PC-9 (cell line): Measurements from ENCODE around the gene RXRA. TPM values are rescaled to one million over a fixed set of nuclear protein-coding genes. Genes with fewer than 3 reads are reported as not detected.

ENCODE experiments used
- BruUV-seq: library from RNA; stranded (reverse); fragments of 400-500 nt; replicated peaks from 2 replicates; lab custom pipeline; 2021; lab: Mats Ljungman, UMichigan
- CTCF ChIA-PET: fragments of 300-600 bp; sonication (Branson Sonifier 250); formaldehyde crosslinking; loops from one replicate; lab custom pipeline; 2022; ENCODE audit warnings: antibody characterized with exemption; lab: Charles Lee
- POLR2A ChIA-PET: fragments of 300-600 bp; sonication (Branson Sonifier 250); formaldehyde crosslinking; loops from one replicate; lab custom pipeline; 2022; ENCODE audit warnings: antibody characterized with exemption; ENCODE audit not compliant: unreplicated experiment; lab: Charles Lee
- DNase-seq, 2 experiments: peaks; one replicate each; pipeline versions ENCODE4 v3.0.0 to v3.0.0-alpha.2; 2015 to 2022; ENCODE audit warnings: mixed read lengths in 1 of 2
- H2AFZ ChIP-seq: fragments of 200-600 bp; sonication (generic); 2 replicates; pipeline ENCODE4 v1.8.1; 2017; ENCODE audit warnings: antibody characterized with exemption
- H3F3A ChIP-seq: fragments of 200-600 bp; sonication (generic); 2 replicates; pipeline ENCODE4 v1.8.1; 2017; ENCODE audit warnings: antibody characterized with exemption, mild to moderate bottlenecking, low read depth; ENCODE audit not compliant: insufficient read depth
- H3K27ac ChIP-seq: fragments of 200-600 bp; sonication (generic); 2 replicates; pipeline ENCODE4 v1.6.1; 2016; ENCODE audit warnings: mixed run types
- H3K27me3 ChIP-seq: fragments of 200-600 bp; sonication (generic); 2 replicates; pipeline ENCODE4 v1.6.1; 2016; ENCODE audit warnings: low read depth, mixed run types; ENCODE audit not compliant: insufficient read depth
- H3K36me3 ChIP-seq: fragments of 200-600 bp; sonication (generic); 2 replicates; pipeline ENCODE4 v1.6.1; 2016; ENCODE audit warnings: low read depth, mixed run types
- H3K4me1 ChIP-seq: fragments of 200-600 bp; sonication (generic); replicated peaks from 2 replicates; pipeline ENCODE4 v1.6.1; 2016; ENCODE audit warnings: mixed run types; ENCODE audit not compliant: insufficient read depth
- H3K4me2 ChIP-seq: fragments of 200-600 bp; sonication (generic); 2 replicates; pipeline ENCODE4 v1.6.1; 2017; ENCODE audit warnings: mixed run types
- H3K4me3 ChIP-seq: fragments of 200-600 bp; sonication (generic); 2 replicates; pipeline ENCODE4 v1.6.1; 2016; ENCODE audit warnings: mixed run types
- H3K79me2 ChIP-seq: fragments of 200-600 bp; sonication (generic); 2 replicates; pipeline ENCODE4 v1.6.1; 2017; ENCODE audit warnings: low read depth, mixed run types
- H3K9me2 ChIP-seq: fragments of 200-600 bp; sonication (generic); 2 replicates; pipeline ENCODE4 v1.8.1; 2017; ENCODE audit warnings: mild to moderate bottlenecking; ENCODE audit not compliant: insufficient read depth
- H3K9me3 ChIP-seq: fragments of 200-600 bp; sonication (generic); 2 replicates; pipeline ENCODE4 v1.8.1; 2016; ENCODE audit warnings: low read depth; ENCODE audit not compliant: insufficient read depth
- H4K20me1 ChIP-seq: fragments of 200-600 bp; sonication (generic); 2 replicates; pipeline ENCODE4 v1.8.1; 2017; ENCODE audit not compliant: insufficient read depth
- EZH2 ChIP-seq: fragments of 200-600 bp; sonication (generic); IDR thresholded peaks from 2 replicates; pipeline ENCODE4 v1.8.0; 2017; ENCODE audit warnings: antibody characterized with exemption, low read depth
- intact Hi-C: fragments of 100-400 bp; cut with micrococcal nuclease; formaldehyde crosslinking; loops from one replicate; pipeline ENCODE4 v1.10.0; 2022; ENCODE audit not compliant: unreplicated experiment
- total RNA-seq: library from RNA; stranded (reverse); gene quantifications from 2 replicates; pipeline ENCODE4 v1.2.3, GENCODE V29; 2021
- TF ChIP-seq, protein P1 (sequence below): fragments of 200-600 bp; sonication (generic); conservative IDR thresholded peaks from 2 replicates; pipeline ENCODE4 v1.6.1; 2017; ENCODE audit warnings: mixed run types, antibody characterized with exemption, mild to moderate bottlenecking, moderate library complexity

The RXRA gene
- total RNA-seq, 1 experiment from 2014 or later = 146 TPM

DNA sequence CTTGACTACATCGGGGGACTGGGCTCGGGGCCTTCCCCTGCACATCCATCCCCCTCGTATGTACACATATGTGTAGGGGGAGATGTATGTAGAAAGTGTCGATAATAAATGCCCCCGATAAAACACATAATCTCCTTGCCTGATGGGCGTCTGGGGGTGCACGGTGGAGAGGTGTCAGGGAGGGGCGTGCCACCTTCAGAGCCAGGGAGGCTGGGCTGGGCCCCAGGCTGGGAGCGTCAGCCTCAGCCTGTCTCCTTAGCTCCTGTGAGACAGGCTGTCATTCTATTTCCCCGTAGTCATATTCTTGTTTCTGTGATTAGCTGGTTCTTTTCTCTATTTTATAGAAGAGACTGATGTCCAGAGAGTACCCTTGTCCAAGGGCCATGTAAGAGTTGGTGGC is 4.7 kb upstream of the RXRA start:
- Histone ChIP-seq H3K9me3 (no peaks in the 10 kb centered on the region), H3K36me3 (no peaks in the 10 kb centered on the region), H3K4me2 (no peak overlapping the region), H3K9me2 (no peaks in the 10 kb centered on the region), H4K20me1 (no peaks in the 10 kb centered on the region), H2AFZ (no peak overlapping the region), H3K27ac (no peak overlapping the region), H3K79me2 (no peaks in the 10 kb centered on the region), H3F3A (peaks cover 15% of the 10 kb centered on the region; the same call in 1 of the 2 replicates), H3K27me3 (no peaks in the 10 kb centered on the region), H3K4me3 (no peak overlapping the region), H3K4me1 (peaks cover 8% of the 10 kb centered on the region)
- CTCF ChIA-PET = no interaction called here
- POLR2A ChIA-PET = no interaction called here
- intact Hi-C loops = no loop called here
- TF ChIP-seq EZH2 = no peak
- TF ChIP-seq, protein P1, sequence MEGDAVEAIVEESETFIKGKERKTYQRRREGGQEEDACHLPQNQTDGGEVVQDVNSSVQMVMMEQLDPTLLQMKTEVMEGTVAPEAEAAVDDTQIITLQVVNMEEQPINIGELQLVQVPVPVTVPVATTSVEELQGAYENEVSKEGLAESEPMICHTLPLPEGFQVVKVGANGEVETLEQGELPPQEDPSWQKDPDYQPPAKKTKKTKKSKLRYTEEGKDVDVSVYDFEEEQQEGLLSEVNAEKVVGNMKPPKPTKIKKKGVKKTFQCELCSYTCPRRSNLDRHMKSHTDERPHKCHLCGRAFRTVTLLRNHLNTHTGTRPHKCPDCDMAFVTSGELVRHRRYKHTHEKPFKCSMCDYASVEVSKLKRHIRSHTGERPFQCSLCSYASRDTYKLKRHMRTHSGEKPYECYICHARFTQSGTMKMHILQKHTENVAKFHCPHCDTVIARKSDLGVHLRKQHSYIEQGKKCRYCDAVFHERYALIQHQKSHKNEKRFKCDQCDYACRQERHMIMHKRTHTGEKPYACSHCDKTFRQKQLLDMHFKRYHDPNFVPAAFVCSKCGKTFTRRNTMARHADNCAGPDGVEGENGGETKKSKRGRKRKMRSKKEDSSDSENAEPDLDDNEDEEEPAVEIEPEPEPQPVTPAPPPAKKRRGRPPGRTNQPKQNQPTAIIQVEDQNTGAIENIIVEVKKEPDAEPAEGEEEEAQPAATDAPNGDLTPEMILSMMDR = no peak
- no TSS peak for BruUV-seq
- no peak for DNase-seq

GRCh38 chr9:134321946-134322741 is 4.1 kb upstream of the RXRA start:
- POLR2A ChIA-PET = no interaction called here
- CTCF ChIA-PET = no interaction called here
- H3K4me3 ChIP-seq = no peak overlapping the region
- H3K4me1 ChIP-seq = peaks cover 8% of the 10 kb centered on the region
- DNase-seq = no peak
- H2AFZ ChIP-seq = no peak overlapping the region
- no TSS peak for BruUV-seq
- peaks cover 3% of the 10 kb centered on the region for H3K79me2 ChIP-seq
- intact Hi-C loops = no loop called here
- H4K20me1 ChIP-seq = peaks cover 2% of the 10 kb centered on the region; the same call in 1 of the 2 replicates
- no peak overlapping the region for H3K27ac ChIP-seq
- peaks cover 18% of the 10 kb centered on the region; the same call in 1 of the 2 replicates for H3F3A ChIP-seq
- H3K4me2 ChIP-seq = no peak overlapping the region
- H3K9me2 ChIP-seq = no peaks in the 10 kb centered on the region
- H3K36me3 ChIP-seq = no peaks in the 10 kb centered on the region
- H3K27me3 ChIP-seq = no peaks in the 10 kb centered on the region
- H3K9me3 ChIP-seq = no peaks in the 10 kb centered on the region
- no peak for TF ChIP-seq EZH2
- TF ChIP-seq, protein P1 = no peak

- no peak overlapping the region for H2AFZ ChIP-seq
- no peaks in the 10 kb centered on the region for H3K9me2 ChIP-seq
- no peaks in the 10 kb centered on the region for H3K36me3 ChIP-seq
- H3K4me2 ChIP-seq = no peak overlapping the region
- no peaks in the 10 kb centered on the region for H3K9me3 ChIP-seq
- POLR2A ChIA-PET = interaction anchor here (0.6 kb wide), 1 partner anchor 33 kb away, joined by 3 read pairs; no protein-coding TSS in a partner anchor
- intact Hi-C loops = no loop called here
- CTCF ChIA-PET = no interaction called here
- BruUV-seq = no TSS peak
- TF ChIP-seq, protein P1 = no peak
- no peak for TF ChIP-seq EZH2
- H3K79me2 ChIP-seq = peaks cover 10% of the 10 kb centered on the region
- peaks cover 8% of the 10 kb centered on the region for H4K20me1 ChIP-seq
- no peaks in the 10 kb centered on the region for H3K27me3 ChIP-seq
- peaks cover 20% of the 10 kb centered on the region; the same call in 1 of the 2 replicates for H3F3A ChIP-seq
- H3K27ac ChIP-seq = no peak overlapping the region
- no peak overlapping the region for H3K4me3 ChIP-seq
- DNase-seq = no peak
- peaks cover 8% of the 10 kb centered on the region for H3K4me1 ChIP-seq
Measured at GRCh38 chr9:134322781-134323241, 3.4 kb upstream of the RXRA start.
